ENCODE data around the gene PEX26. TPM values are rescaled to one million over a fixed set of nuclear protein-coding genes. Genes with fewer than 3 reads are reported as not detected.
"Not testable (repeated sequence)": the region's sequence is repeated elsewhere in the genome, so short reads cannot be mapped to it uniquely, and the experiment has no call there.

PEX26 gene
- total RNA-seq, 1 experiment from 2014 or later: 12.2 TPM

- in situ Hi-C loops (cut with HindIII; ENCODE audit: low pct_unique_long_range_greater_than_20kb, low sequenced_read_pairs): no loop called here
- DNase-seq (ENCODE audit: low read depth): no peak
These were observed 10.0 kb upstream of the PEX26 start for GRCh38 chr22:18067548-18068341.

GRCh38 chr22:18068381-18068988 is 9.3 kb upstream of the PEX26 start:
- in situ Hi-C loops (cut with HindIII; ENCODE audit: low pct_unique_long_range_greater_than_20kb, low sequenced_read_pairs): no loop called here
- DNase-seq (ENCODE audit: low read depth): no peak

- in situ Hi-C loops (cut with HindIII; ENCODE audit: low pct_unique_long_range_greater_than_20kb, low sequenced_read_pairs): no loop called here
- DNase-seq (ENCODE audit: low read depth): no peak
These were observed 8.7 kb upstream of the PEX26 start for GRCh38 chr22:18069041-18069440.

- no peak for DNase-seq (ENCODE audit: low read depth)
- in situ Hi-C loops (cut with HindIII; ENCODE audit: low pct_unique_long_range_greater_than_20kb, low sequenced_read_pairs): no loop called here
These were observed 7.7 kb upstream of the PEX26 start for GRCh38 chr22:18070041-18070440.

GRCh38 chr22:18070556-18071306 is 7.1 kb upstream of the PEX26 start:
- in situ Hi-C loops (cut with HindIII; ENCODE audit: low pct_unique_long_range_greater_than_20kb, low sequenced_read_pairs): no loop called here

GRCh38 chr22:18071307-18071967 is 6.4 kb upstream of the PEX26 start:
- in situ Hi-C loops (cut with HindIII; ENCODE audit: low pct_unique_long_range_greater_than_20kb, low sequenced_read_pairs); DNase-seq (ENCODE audit: low read depth): not testable (repeated sequence)

More at GRCh38 chr22:18070556-18071306, 7.1 kb upstream of the PEX26 start:
- DNase-seq (ENCODE audit: low read depth): no peak

- DNase-seq (ENCODE audit: low read depth): no peak
- in situ Hi-C loops (cut with HindIII; ENCODE audit: low pct_unique_long_range_greater_than_20kb, low sequenced_read_pairs): no loop called here
These were observed 5.9 kb upstream of the PEX26 start for GRCh38 chr22:18071968-18072310.

- in situ Hi-C loops (cut with HindIII; ENCODE audit: low pct_unique_long_range_greater_than_20kb, low sequenced_read_pairs): no loop called here
- no peak for DNase-seq (ENCODE audit: low read depth)
These were observed 4.3 kb upstream of the PEX26 start for GRCh38 chr22:18073467-18073866.

- in situ Hi-C loops (cut with HindIII; ENCODE audit: low pct_unique_long_range_greater_than_20kb, low sequenced_read_pairs); DNase-seq (ENCODE audit: low read depth): not testable (repeated sequence)
These were observed 3.9 kb upstream of the PEX26 start for GRCh38 chr22:18073927-18074326.

GRCh38 chr22:18075101-18075719 is 2.6 kb upstream of the PEX26 start:
- DNase-seq (ENCODE audit: low read depth): no peak
- in situ Hi-C loops (cut with HindIII; ENCODE audit: low pct_unique_long_range_greater_than_20kb, low sequenced_read_pairs): no loop called here

- in situ Hi-C loops (cut with HindIII; ENCODE audit: low pct_unique_long_range_greater_than_20kb, low sequenced_read_pairs): no loop called here
- peak; percentile 82 for DNase-seq (ENCODE audit: low read depth)
These were observed 1.9 kb upstream of the PEX26 start for GRCh38 chr22:18075720-18076497.

GRCh38 chr22:18077087-18077638 is 627 bp upstream of the PEX26 start:
- no peak for DNase-seq (ENCODE audit: low read depth)
- in situ Hi-C loops (cut with HindIII; ENCODE audit: low pct_unique_long_range_greater_than_20kb, low sequenced_read_pairs): no loop called here

- in situ Hi-C loops (cut with HindIII; ENCODE audit: low pct_unique_long_range_greater_than_20kb, low sequenced_read_pairs): no loop called here
- DNase-seq (ENCODE audit: low read depth): peak; percentile 37
These were observed 695 bp downstream of the PEX26 start for GRCh38 chr22:18078329-18079041.

- in situ Hi-C loops (cut with HindIII; ENCODE audit: low pct_unique_long_range_greater_than_20kb, low sequenced_read_pairs): no loop called here
- DNase-seq (ENCODE audit: low read depth): no peak
These were observed 2.0 kb downstream of the PEX26 start for GRCh38 chr22:18079706-18080233.

- no peak for DNase-seq (ENCODE audit: low read depth)
- in situ Hi-C loops (cut with HindIII; ENCODE audit: low pct_unique_long_range_greater_than_20kb, low sequenced_read_pairs): no loop called here
These were observed 3.6 kb downstream of the PEX26 start for GRCh38 chr22:18081416-18081815.

- DNase-seq (ENCODE audit: low read depth): no peak
- in situ Hi-C loops (cut with HindIII; ENCODE audit: low pct_unique_long_range_greater_than_20kb, low sequenced_read_pairs): no loop called here
These were observed 4.7 kb downstream of the PEX26 start for GRCh38 chr22:18082467-18082866.

GRCh38 chr22:18083406-18083805 is 5.6 kb downstream of the PEX26 start:
- in situ Hi-C loops (cut with HindIII; ENCODE audit: low pct_unique_long_range_greater_than_20kb, low sequenced_read_pairs): no loop called here
- DNase-seq (ENCODE audit: low read depth): no peak

Measured in Caki2 (cell line).